Measurements from ENCODE around the gene CHMP3.

GRCh38 chr2:86507600-86507999 lies 55.6 kb downstream of the CHMP3 start:
- TF ChIP-seq CTCF (IDR thresholded peaks at IDR 0.05): no peak
- TF ChIP-seq EZH2 (IDR thresholded peaks at IDR 0.05; ENCODE audit: borderline replicate concordance, insufficient read depth, low read depth, low read length, poor library complexity, severe bottlenecking): no peak

Data from B cell (primary cell).